Measurements from ENCODE around the gene ZFYVE9. TPM values are rescaled to one million over a fixed set of nuclear protein-coding genes. Genes with fewer than 3 reads are reported as not detected.

ZFYVE9 gene
- total RNA-seq, 4 donors from 2014 or later = 22.8 to 37.0 (median 28.2) TPM

- TF ChIP-seq CTCF (IDR thresholded peaks at IDR 0.05) (no peak), POLR2A (IDR thresholded peaks at IDR 0.05) (no peak), POLR2AphosphoS5 (IDR thresholded peaks at IDR 0.05) (no peak), EP300 (IDR thresholded peaks at IDR 0.05; ENCODE audit: low read depth) (no peak)
- H3K36me3 ChIP-seq = no peaks in the 10 kb centered on the region
- in situ Hi-C loops (cut with MboI; ENCODE audit: low pct_ligation_motif_present in 1 of 4, low pct_unique_long_range_greater_than_20kb in 1 of 4, low sequenced_read_pairs in 3 of 4) (no loop called here), intact Hi-C loops (cut with DNase I; ENCODE audit: low total_unique reads) (no loop called here)
- no peak overlapping the region for H3K4me3 ChIP-seq
- no peaks in the 10 kb centered on the region for H3K9me3 ChIP-seq
- no peak for DNase-seq
- H3K27ac ChIP-seq = no peak overlapping the region
- WGBS, 2 donors (ENCODE audit: low coverage in 1 of 2) = 84 to 86% methylated on average over 2 of the region's 2 CpGs
- no peaks in the 10 kb centered on the region for H3K27me3 ChIP-seq
- H3K4me1 ChIP-seq = no peaks in the 10 kb centered on the region
These were observed 50.1 kb downstream of the ZFYVE9 start for GRCh38 chr1:52192024-52192423.

GRCh38 chr1:52192436-52192835, 50.5 kb downstream of the ZFYVE9 start:
- no peak overlapping the region for H3K4me3 ChIP-seq
- no peaks in the 10 kb centered on the region for H3K27me3 ChIP-seq
- TF ChIP-seq CTCF (IDR thresholded peaks at IDR 0.05) (no peak), EP300 (IDR thresholded peaks at IDR 0.05; ENCODE audit: low read depth) (no peak), POLR2AphosphoS5 (IDR thresholded peaks at IDR 0.05) (no peak), POLR2A (IDR thresholded peaks at IDR 0.05) (no peak)
- intact Hi-C loops (cut with DNase I; ENCODE audit: low total_unique reads) = no loop called here
- 87 to 91% methylated on average over 1 of the region's 1 CpG for WGBS, 2 donors (ENCODE audit: low coverage in 1 of 2)
- no peak for DNase-seq
- in situ Hi-C loops (cut with MboI; ENCODE audit: low pct_ligation_motif_present in 1 of 4, low pct_unique_long_range_greater_than_20kb in 1 of 4, low sequenced_read_pairs in 3 of 4) = no loop called here
- no peaks in the 10 kb centered on the region for H3K4me1 ChIP-seq
- no peaks in the 10 kb centered on the region for H3K9me3 ChIP-seq
- no peak overlapping the region for H3K27ac ChIP-seq
- H3K36me3 ChIP-seq = no peaks in the 10 kb centered on the region

- intact Hi-C loops (cut with DNase I; ENCODE audit: low total_unique reads) = no loop called here
- in situ Hi-C loops (cut with MboI; ENCODE audit: low pct_ligation_motif_present in 1 of 4, low pct_unique_long_range_greater_than_20kb in 1 of 4, low sequenced_read_pairs in 3 of 4) = no loop called here
- DNase-seq = no peak
- Histone ChIP-seq H3K27me3 (no peaks in the 10 kb centered on the region), H3K36me3 (no peaks in the 10 kb centered on the region), H3K4me3 (no peak overlapping the region), H3K4me1 (no peaks in the 10 kb centered on the region), H3K9me3 (no peaks in the 10 kb centered on the region), H3K27ac (no peak overlapping the region)
- TF ChIP-seq POLR2AphosphoS5 (IDR thresholded peaks at IDR 0.05) = no peak
- no peak for TF ChIP-seq CTCF (IDR thresholded peaks at IDR 0.05)
- TF ChIP-seq POLR2A (IDR thresholded peaks at IDR 0.05) = no peak
- no peak for TF ChIP-seq EP300 (IDR thresholded peaks at IDR 0.05; ENCODE audit: low read depth)
- WGBS, 2 donors (ENCODE audit: low coverage in 1 of 2) = 80 to 81% methylated on average over 7 of the region's 7 CpGs
These were observed 52.1 kb downstream of the ZFYVE9 start for GRCh38 chr1:52193985-52194384.

GRCh38 chr1:52195161-52195560, 53.3 kb downstream of the ZFYVE9 start:
- H3K27me3 ChIP-seq = no peaks in the 10 kb centered on the region
- in situ Hi-C loops (cut with MboI; ENCODE audit: low pct_ligation_motif_present in 1 of 4, low pct_unique_long_range_greater_than_20kb in 1 of 4, low sequenced_read_pairs in 3 of 4) = no loop called here

More at GRCh38 chr1:52195161-52195560, 53.3 kb downstream of the ZFYVE9 start:
- 76% methylated on average over 1 of the region's 1 CpG; no CpG with 5 or more reads in 1 of the 2 donors for WGBS, 2 donors (ENCODE audit: low coverage in 1 of 2)
- no peak for DNase-seq
- no peaks in the 10 kb centered on the region for H3K9me3 ChIP-seq
- TF ChIP-seq POLR2A (IDR thresholded peaks at IDR 0.05) (no peak), POLR2AphosphoS5 (IDR thresholded peaks at IDR 0.05) (no peak), EP300 (IDR thresholded peaks at IDR 0.05; ENCODE audit: low read depth) (no peak), CTCF (IDR thresholded peaks at IDR 0.05) (no peak)
- H3K4me3 ChIP-seq = no peak overlapping the region
- H3K27ac ChIP-seq = no peak overlapping the region
- no peaks in the 10 kb centered on the region for H3K4me1 ChIP-seq
- no peaks in the 10 kb centered on the region for H3K36me3 ChIP-seq
- intact Hi-C loops (cut with DNase I; ENCODE audit: low total_unique reads) = no loop called here

All from transverse colon (tissue), 4 donors.